Prostate gland (tissue), 2 donors: ENCODE data around the gene CCR7. TPM values are rescaled to one million over a fixed set of nuclear protein-coding genes. Genes with fewer than 3 reads are reported as not detected.
"Not testable (repeated sequence)": the region's sequence is repeated elsewhere in the genome, so short reads cannot be mapped to it uniquely, and the experiment has no call there.

Experiments
- DNase-seq: peaks from one replicate; pipeline ENCODE4 v3.0.0-alpha.2; 2019; ENCODE audit warnings: low spot score
- H3K27ac ChIP-seq, 2 donors: fragments of 200-600 bp; sonication (generic); 2 replicates each; pipeline ENCODE4 v1.5.1; 2017 to 2019
- H3K27me3 ChIP-seq: fragments of 200-600 bp; sonication (generic); replicated peaks from 2 replicates; pipeline ENCODE4 v1.5.1; 2019; ENCODE audit not compliant: insufficient read depth
- H3K36me3 ChIP-seq, 2 donors: fragments of 200-600 bp; sonication (generic); 1 replicate in 1 of 2; 2 replicates in 1 of 2; pipeline versions ENCODE4 v1.5.1 to v1.8.1; 2017 to 2019
- H3K4me1 ChIP-seq: fragments of 200-600 bp; sonication (generic); replicated peaks from 2 replicates; pipeline ENCODE4 v1.5.1; 2019
- H3K4me3 ChIP-seq, 2 donors: fragments of 200-600 bp; sonication (generic); 2 replicates each; pipeline ENCODE4 v1.5.1; 2017 to 2019
- H3K9me3 ChIP-seq: fragments of 200-600 bp; sonication (generic); 2 replicates; pipeline ENCODE4 v1.5.1; 2017
- POLR2A ChIP-seq: fragments of 450-650 bp; IDR thresholded peaks from one replicate; pipeline ENCODE4 v1.6.1; 2016; ENCODE audit warnings: antibody characterized with exemption, mild to moderate bottlenecking
- POLR2AphosphoS5 ChIP-seq: sonication (generic); formaldehyde crosslinking; IDR thresholded peaks from one replicate; pipeline ENCODE4 v1.6.1; 2017; ENCODE audit warnings: antibody characterized with exemption
- whole genome bisulfite sequencing: methylation state at CpG from one replicate; pipeline ENCODE4 v1.1.5; 2018; 5-methylcytosine and 5-hydroxymethylcytosine counted together
- intact Hi-C: fragments of 100-400 bp; cut with DNase I; formaldehyde crosslinking; loops from one replicate; pipeline ENCODE4 v1.14.2; 2022
- total RNA-seq, 2 donors: library from RNA; depleted of rRNA; stranded (reverse); fragments of >200 nt; gene quantifications; one replicate each; pipeline ENCODE4 v1.1.0, GENCODE V29; 2016
- TF ChIP-seq, protein P1 (sequence below), 4 experiments: fragments of 200-600 bp in 2 of 4; fragments of 450-650 bp in 2 of 4; sonication (generic) in 2 of 4; IDR thresholded peaks; 1 replicate in 3 of 4; 2 replicates in 1 of 4; pipeline ENCODE4 v1.5.1; 2016 to 2019; ENCODE audit warnings: antibody characterized with exemption in 4 of 4, mild to moderate bottlenecking in 2 of 4, moderate library complexity in 2 of 4

Gene CCR7
- total RNA-seq, 2 donors from 2014 or later = 0.40 TPM; not detected in 1

GRCh38 chr17:40574292-40574691 is 9.0 kb upstream of the CCR7 start:
- H3K27ac ChIP-seq = no peak overlapping the region
- no peaks in the 10 kb centered on the region for H3K9me3 ChIP-seq
- H3K4me3 ChIP-seq = no peak overlapping the region
- H3K4me1 ChIP-seq = peaks cover 4% of the 10 kb centered on the region
- TF ChIP-seq POLR2A (no peak), POLR2AphosphoS5 (no peak)
- TF ChIP-seq, protein P1, sequence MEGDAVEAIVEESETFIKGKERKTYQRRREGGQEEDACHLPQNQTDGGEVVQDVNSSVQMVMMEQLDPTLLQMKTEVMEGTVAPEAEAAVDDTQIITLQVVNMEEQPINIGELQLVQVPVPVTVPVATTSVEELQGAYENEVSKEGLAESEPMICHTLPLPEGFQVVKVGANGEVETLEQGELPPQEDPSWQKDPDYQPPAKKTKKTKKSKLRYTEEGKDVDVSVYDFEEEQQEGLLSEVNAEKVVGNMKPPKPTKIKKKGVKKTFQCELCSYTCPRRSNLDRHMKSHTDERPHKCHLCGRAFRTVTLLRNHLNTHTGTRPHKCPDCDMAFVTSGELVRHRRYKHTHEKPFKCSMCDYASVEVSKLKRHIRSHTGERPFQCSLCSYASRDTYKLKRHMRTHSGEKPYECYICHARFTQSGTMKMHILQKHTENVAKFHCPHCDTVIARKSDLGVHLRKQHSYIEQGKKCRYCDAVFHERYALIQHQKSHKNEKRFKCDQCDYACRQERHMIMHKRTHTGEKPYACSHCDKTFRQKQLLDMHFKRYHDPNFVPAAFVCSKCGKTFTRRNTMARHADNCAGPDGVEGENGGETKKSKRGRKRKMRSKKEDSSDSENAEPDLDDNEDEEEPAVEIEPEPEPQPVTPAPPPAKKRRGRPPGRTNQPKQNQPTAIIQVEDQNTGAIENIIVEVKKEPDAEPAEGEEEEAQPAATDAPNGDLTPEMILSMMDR (IDR thresholded peaks at IDR 0.05) = no peak
- intact Hi-C loops = no loop called here
- H3K36me3 ChIP-seq = no peaks in the 10 kb centered on the region
- no peak for DNase-seq
- no peaks in the 10 kb centered on the region for H3K27me3 ChIP-seq

DNA sequence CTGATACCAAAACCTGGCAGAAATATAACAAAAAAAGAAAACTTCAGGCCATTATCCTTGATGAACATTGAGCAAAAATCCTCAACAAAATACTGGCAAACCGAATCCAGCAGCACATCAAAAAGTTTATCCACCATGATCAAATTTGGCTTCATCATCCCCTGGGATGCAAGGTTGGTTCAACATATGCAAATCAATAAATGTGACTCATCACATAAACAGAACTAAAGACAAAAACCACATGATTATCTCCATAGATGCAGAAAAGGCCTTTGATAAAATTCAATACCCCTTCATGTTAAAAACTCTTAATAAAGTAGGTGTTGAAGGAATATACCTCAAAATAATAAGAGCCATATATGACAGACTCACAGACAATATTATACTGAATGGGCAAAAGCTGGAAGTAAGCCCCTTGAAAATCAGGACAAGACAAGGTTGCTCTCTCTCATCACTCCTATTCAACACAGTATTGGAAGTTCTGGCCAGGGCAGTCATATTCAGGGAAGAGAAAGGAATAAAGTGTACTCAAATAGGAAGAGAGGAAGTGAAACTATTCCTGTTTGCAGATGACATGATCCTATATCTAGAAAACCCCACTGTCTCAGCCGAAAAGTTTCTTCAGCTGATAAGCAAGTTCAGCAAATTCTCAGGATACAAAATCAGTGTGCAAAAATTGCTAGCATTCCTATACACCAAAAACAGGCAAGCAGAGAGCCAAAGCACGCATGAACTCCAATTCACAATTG is 7.1 kb upstream of the CCR7 start:
- H3K9me3 ChIP-seq, H3K4me1 ChIP-seq, intact Hi-C loops, H3K27me3 ChIP-seq, H3K4me3 ChIP-seq, DNase-seq, H3K36me3 ChIP-seq, H3K27ac ChIP-seq: not testable (repeated sequence)
- 83% methylated on average over 3 of the region's 3 CpGs for WGBS

GRCh38 chr17:40568074-40568836 is 3.0 kb upstream of the CCR7 start:
- 82% methylated on average over 7 of the region's 7 CpGs for WGBS
- intact Hi-C loops = no loop called here

DNA sequence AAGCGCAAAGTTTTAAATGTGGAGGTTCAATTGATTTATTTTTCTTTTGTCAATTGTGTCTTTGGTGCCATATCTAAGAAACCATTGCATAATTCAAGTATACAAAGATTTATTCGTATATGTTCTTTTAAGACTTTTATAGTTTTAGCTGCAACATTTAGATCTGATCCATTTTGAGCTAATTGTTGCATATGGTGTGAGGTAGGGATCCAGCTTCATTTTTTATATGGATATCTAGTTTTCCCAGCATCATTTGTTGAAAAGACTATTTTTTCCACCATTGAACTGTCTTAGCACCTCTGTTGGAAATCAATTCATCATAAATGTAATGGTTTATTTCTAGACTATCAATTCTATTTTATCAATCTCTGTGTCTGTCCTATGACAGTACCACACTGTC is 2.1 kb upstream of the CCR7 start:
- H3K9me3 ChIP-seq = no peaks in the 10 kb centered on the region
- WGBS = 97% methylated on average over 2 of the region's 2 CpGs
- intact Hi-C loops = no loop called here
- H3K4me3 ChIP-seq = no peak overlapping the region
- no peaks in the 10 kb centered on the region for H3K36me3 ChIP-seq
- no peak for TF ChIP-seq POLR2A
- no peak for TF ChIP-seq POLR2AphosphoS5
- TF ChIP-seq, protein P1 (IDR thresholded peaks at IDR 0.05) = no peak
- H3K4me1 ChIP-seq = no peaks in the 10 kb centered on the region
- no peak overlapping the region for H3K27ac ChIP-seq
- H3K27me3 ChIP-seq = no peaks in the 10 kb centered on the region
- DNase-seq = no peak

More at GRCh38 chr17:40568074-40568836, 3.0 kb upstream of the CCR7 start:
- no peaks in the 10 kb centered on the region for H3K27me3 ChIP-seq
- H3K27ac ChIP-seq = no peak overlapping the region
- H3K36me3 ChIP-seq = no peaks in the 10 kb centered on the region
- H3K4me1 ChIP-seq = no peaks in the 10 kb centered on the region
- no peak for TF ChIP-seq POLR2AphosphoS5
- no peak for TF ChIP-seq POLR2A
- TF ChIP-seq, protein P1 (IDR thresholded peaks at IDR 0.05) = no peak
- no peaks in the 10 kb centered on the region for H3K9me3 ChIP-seq
- DNase-seq = no peak
- H3K4me3 ChIP-seq = no peak overlapping the region

DNA sequence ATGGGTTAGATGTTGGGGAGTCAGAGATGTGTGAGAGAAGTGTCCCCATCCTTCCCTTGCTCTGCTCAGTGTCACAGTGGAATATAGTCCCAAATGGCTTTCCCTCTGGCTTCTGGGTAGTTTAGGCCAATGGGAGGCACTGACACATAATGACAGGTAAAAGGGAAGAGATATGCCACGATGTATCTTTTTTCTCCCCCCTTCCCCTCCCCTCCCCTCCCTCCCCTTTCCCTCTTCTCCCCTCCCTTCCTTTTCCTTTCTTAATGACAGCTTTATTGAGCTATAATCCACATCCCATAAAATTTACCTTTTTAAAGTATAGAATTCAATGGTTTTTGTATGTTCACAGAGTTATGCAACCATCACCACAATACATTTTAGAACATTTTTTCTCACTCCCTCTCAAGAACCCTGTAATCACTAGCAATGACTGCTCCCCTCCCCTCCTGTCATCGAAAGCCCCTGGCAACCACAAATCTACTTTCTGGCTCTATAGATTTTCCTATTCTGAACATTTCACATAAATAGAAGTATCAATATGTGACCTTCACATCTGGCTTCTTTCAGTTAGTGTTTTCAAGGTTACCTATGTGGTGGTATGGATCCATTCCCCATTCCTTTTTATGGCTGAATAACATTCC is 617 bp upstream of the CCR7 start:
- Histone ChIP-seq H3K36me3 (no peaks in the 10 kb centered on the region), H3K4me1 (no peaks in the 10 kb centered on the region), H3K27me3 (no peaks in the 10 kb centered on the region), H3K27ac (no peak overlapping the region), H3K4me3 (no peak overlapping the region), H3K9me3 (no peaks in the 10 kb centered on the region)
- TF ChIP-seq POLR2AphosphoS5 = no peak
- TF ChIP-seq, protein P1 (IDR thresholded peaks at IDR 0.05) = no peak
- intact Hi-C loops = no loop called here
- WGBS = 10% methylated on average over 2 of the region's 2 CpGs
- DNase-seq = no peak
